Liver (tissue), 9 donors: Measurements from ENCODE around the gene FBXO28. TPM values are rescaled to one million over a fixed set of nuclear protein-coding genes. Genes with fewer than 3 reads are reported as not detected.

ENCODE experiments used
- DNase-seq: peaks from one replicate; pipeline ENCODE4 v3.0.0-alpha.2; 2017; ENCODE audit warnings: low spot score
- H3K27ac ChIP-seq, 2 donors: one replicate each; pipeline ENCODE4 v1.7.0; 2013; ENCODE audit warnings: inconsistent platforms in 2 of 2, low read length in 2 of 2, control low read depth in 1 of 2, low read depth in 1 of 2, mild to moderate bottlenecking in 1 of 2
- H3K27me3 ChIP-seq, 4 donors: one replicate each; pipeline versions ENCODE4 v1.6.1 to v1.7.0; 2013; ENCODE audit warnings: low read length in 3 of 4, inconsistent platforms in 1 of 4, mild to moderate bottlenecking in 1 of 4, moderate library complexity in 1 of 4; ENCODE audit not compliant: control insufficient read depth in 4 of 4, insufficient read depth in 4 of 4
- H3K36me3 ChIP-seq, 4 donors: one replicate each; pipeline versions ENCODE4 v1.6.1 to v1.7.0; 2013; ENCODE audit warnings: low read length in 3 of 4, mild to moderate bottlenecking in 3 of 4, low read depth in 1 of 4, moderate library complexity in 1 of 4; ENCODE audit not compliant: control insufficient read depth in 4 of 4, insufficient read depth in 3 of 4
- H3K4me1 ChIP-seq, 4 donors: one replicate each; pipeline versions ENCODE4 v1.6.1 to v1.7.0; 2013; ENCODE audit warnings: low read length in 3 of 4, mild to moderate bottlenecking in 3 of 4, moderate library complexity in 1 of 4; ENCODE audit not compliant: control insufficient read depth in 4 of 4, insufficient read depth in 4 of 4
- H3K4me3 ChIP-seq, 3 donors: one replicate each; pipeline versions ENCODE4 v1.6.1 to v1.7.0; 2013; ENCODE audit warnings: low read length in 3 of 3, control low read depth in 1 of 3, low read depth in 1 of 3, mild to moderate bottlenecking in 1 of 3
- H3K9ac ChIP-seq, 2 donors: one replicate each; pipeline ENCODE4 v1.7.0; 2013; ENCODE audit warnings: low read length in 2 of 2, mild to moderate bottlenecking in 2 of 2, moderate library complexity in 2 of 2, control low read depth in 1 of 2, low read depth in 1 of 2
- H3K9me3 ChIP-seq, 4 donors: one replicate each; pipeline versions ENCODE4 v1.6.1 to v1.7.0; 2013; ENCODE audit warnings: low read length in 3 of 4; ENCODE audit not compliant: control insufficient read depth in 4 of 4
- CTCF ChIP-seq: fragments of 150-350 bp; IDR thresholded peaks from 2 replicates; pipeline ENCODE4 v1.5.1; 2017; ENCODE audit warnings: improper control_type of control experiment, low read depth, low read length; ENCODE audit not compliant: missing input control
- EGR1 ChIP-seq, 2 donors: IDR thresholded peaks; 2 replicates each; pipeline ENCODE4 v1.6.1; 2016 to 2018; ENCODE audit warnings: antibody characterized with exemption in 2 of 2, low read depth in 2 of 2
- FOXA1 ChIP-seq: IDR thresholded peaks from 2 replicates; pipeline ENCODE4 v1.6.1; 2016; ENCODE audit warnings: antibody characterized with exemption
- FOXA2 ChIP-seq: IDR thresholded peaks from 2 replicates; pipeline ENCODE4 v1.6.1; 2016; ENCODE audit warnings: antibody characterized with exemption
- GABPA ChIP-seq, 2 donors: IDR thresholded peaks in 1 of 2; conservative IDR thresholded peaks in 1 of 2; 2 replicates each; pipeline ENCODE4 v1.6.1; 2016; ENCODE audit warnings: antibody characterized with exemption in 2 of 2, mild to moderate bottlenecking in 1 of 2, moderate library complexity in 1 of 2
- HNF4A ChIP-seq, 2 donors: conservative IDR thresholded peaks; 2 replicates each; pipeline ENCODE4 v1.6.1; 2016; ENCODE audit warnings: antibody characterized with exemption in 2 of 2, mild to moderate bottlenecking in 2 of 2
- HNF4G ChIP-seq: IDR thresholded peaks from 2 replicates; pipeline ENCODE4 v1.6.1; 2016; ENCODE audit warnings: antibody characterized with exemption
- JUND ChIP-seq, 2 donors: IDR thresholded peaks; 2 replicates each; pipeline ENCODE4 v1.6.1; 2016; ENCODE audit warnings: antibody characterized with exemption in 2 of 2
- MAX ChIP-seq: IDR thresholded peaks from 2 replicates; pipeline ENCODE4 v1.6.1; 2016; ENCODE audit warnings: antibody characterized with exemption
- NR2F2 ChIP-seq: IDR thresholded peaks from 2 replicates; pipeline ENCODE4 v1.6.1; 2016; ENCODE audit warnings: antibody characterized with exemption
- RAD21 ChIP-seq, 2 donors: IDR thresholded peaks; 2 replicates each; pipeline ENCODE4 v1.6.1; 2016; ENCODE audit warnings: antibody characterized with exemption in 2 of 2, mild to moderate bottlenecking in 2 of 2
- SP1 ChIP-seq: IDR thresholded peaks from 2 replicates; pipeline ENCODE4 v1.6.1; 2018; ENCODE audit warnings: antibody characterized with exemption, mild to moderate bottlenecking
- TAF1 ChIP-seq: conservative IDR thresholded peaks from 2 replicates; pipeline ENCODE4 v1.6.1; 2016; ENCODE audit warnings: antibody characterized with exemption, mild to moderate bottlenecking
- YY1 ChIP-seq: IDR thresholded peaks from 2 replicates; pipeline ENCODE4 v1.6.1; 2016; ENCODE audit warnings: antibody characterized with exemption, mild to moderate bottlenecking
- ZBTB33 ChIP-seq: IDR thresholded peaks from 2 replicates; pipeline ENCODE4 v1.6.1; 2016; ENCODE audit warnings: antibody characterized with exemption
- WGBS: extraction: QIAGEN DNeasy Blood & Tissue Kit; methylation state at CpG from one replicate; pipeline ENCODE4 v1.1.7; 2013; 5-methylcytosine and 5-hydroxymethylcytosine counted together
- polyA plus RNA-seq, 2 donors: library from polyadenylated mRNA; stranded (reverse) in 1 of 2; unstranded in 1 of 2; fragments of 200-250 nt in 1 of 2; fragments of >200 nt in 1 of 2; fragmentation: Nextera tagmentation in 1 of 2; extraction: Ambion mirVana in 1 of 2; gene quantifications; one replicate each; pipeline versions ENCODE4 v1.2.1 to v1.2.3, GENCODE V29; 2013 to 2015
- total RNA-seq, 2 donors: library from RNA; depleted of rRNA; stranded (reverse); fragments of >200 nt; gene quantifications; one replicate each; pipeline ENCODE4 v1.2.3, GENCODE V29; 2014
- TF ChIP-seq, protein P1 (sequence below): IDR thresholded peaks from 2 replicates; pipeline ENCODE4 v1.6.1; 2016; ENCODE audit warnings: antibody characterized with exemption
- donor health status: healthy.
- donor health status: healthy.
- donor health status: healthy.
- donor health status: healthy.
- donor health status: healthy.

Gene FBXO28
- total and polyA plus RNA-seq, 4 donors = 6.7 to 23.1 (median 13.1) TPM

DNA sequence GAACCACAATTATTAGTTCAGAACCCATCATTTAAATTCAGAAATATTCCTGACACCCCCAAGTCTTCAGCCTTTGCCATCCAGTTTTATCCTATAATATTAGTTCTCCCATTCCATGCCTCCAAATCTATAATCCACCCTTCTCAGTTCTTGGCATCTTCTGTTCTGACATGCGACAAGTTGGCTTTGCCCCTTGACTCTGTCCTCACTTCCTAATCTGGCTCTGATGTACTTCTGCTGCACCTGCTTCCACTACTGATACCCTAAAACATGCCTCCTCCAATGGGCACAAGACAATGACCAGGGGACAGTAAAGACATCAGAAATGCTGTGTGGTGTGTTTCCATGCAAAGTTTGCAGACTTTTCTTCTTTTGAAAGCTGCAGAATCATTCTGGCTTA is 17.1 kb upstream of the FBXO28 start:
- WGBS = 91% methylated on average over 1 of the region's 1 CpG
- no peak for TF ChIP-seq MAX
- TF ChIP-seq EGR1 (IDR thresholded peaks at IDR 0.05; ENCODE audit: low read depth in 2 of 2) = no peak
- no peak for TF ChIP-seq HNF4G
- no peak for TF ChIP-seq RAD21 (IDR thresholded peaks at IDR 0.05)
- no peak for TF ChIP-seq SP1
- TF ChIP-seq NR2F2 = no peak
- TF ChIP-seq JUND (IDR thresholded peaks at IDR 0.05) = no peak
- TF ChIP-seq, protein P1, sequence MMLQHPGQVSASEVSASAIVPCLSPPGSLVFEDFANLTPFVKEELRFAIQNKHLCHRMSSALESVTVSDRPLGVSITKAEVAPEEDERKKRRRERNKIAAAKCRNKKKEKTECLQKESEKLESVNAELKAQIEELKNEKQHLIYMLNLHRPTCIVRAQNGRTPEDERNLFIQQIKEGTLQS = no peak
- TF ChIP-seq GABPA (IDR thresholded peaks at IDR 0.05 in 1 of 2, conservative IDR thresholded peaks at IDR 0.05 in 1 of 2) = no peak
- TF ChIP-seq ZBTB33 = no peak
- TF ChIP-seq YY1 = no peak
- no peak for TF ChIP-seq FOXA2

DNA sequence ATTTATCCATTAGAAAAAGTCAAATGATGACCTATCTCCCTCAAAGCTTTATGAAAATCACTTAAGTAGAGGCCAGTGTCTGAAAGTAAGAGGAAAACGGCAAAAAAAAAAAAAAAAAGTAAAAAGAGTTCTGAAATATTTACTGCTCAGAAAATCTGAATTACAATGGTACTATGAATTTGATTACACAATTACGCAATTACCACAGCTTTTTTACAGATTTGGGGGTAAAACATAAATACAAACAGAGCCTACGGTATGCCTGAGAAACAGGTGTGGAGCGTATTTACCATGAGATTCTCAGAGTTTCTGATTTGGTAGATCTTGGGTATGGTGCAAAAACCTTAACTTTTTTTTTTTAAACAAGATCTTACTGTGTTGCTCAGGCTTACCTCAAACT is 15.9 kb upstream of the FBXO28 start:
- no peak for DNase-seq
- H3K9ac ChIP-seq = no peak overlapping the region
- WGBS = 89% methylated on average over 4 of the region's 4 CpGs
- no peaks in the 10 kb centered on the region for H3K27me3 ChIP-seq
- no peak overlapping the region for H3K4me3 ChIP-seq
- H3K27ac ChIP-seq = no peak overlapping the region
- H3K9me3 ChIP-seq = no peaks in the 10 kb centered on the region
- H3K4me1 ChIP-seq = no peaks in the 10 kb centered on the region
- H3K36me3 ChIP-seq = no peaks in the 10 kb centered on the region
- TF ChIP-seq FOXA2 = no peak
- no peak for TF ChIP-seq TAF1
- TF ChIP-seq, protein P1 = no peak
- TF ChIP-seq MAX = no peak
- no peak for TF ChIP-seq HNF4G
- no peak for TF ChIP-seq ZBTB33
- TF ChIP-seq HNF4A (conservative IDR thresholded peaks at IDR 0.05) = no peak
- TF ChIP-seq EGR1 (IDR thresholded peaks at IDR 0.05; ENCODE audit: low read depth in 2 of 2) = no peak
- TF ChIP-seq YY1 = no peak
- TF ChIP-seq CTCF = no peak
- no peak for TF ChIP-seq JUND (IDR thresholded peaks at IDR 0.05)
- no peak for TF ChIP-seq NR2F2
- no peak for TF ChIP-seq FOXA1

More for the DNA sequence above, 17.1 kb upstream of the FBXO28 start:
- Histone ChIP-seq H3K9ac (no peak overlapping the region), H3K27ac (no peak overlapping the region), H3K9me3 (no peaks in the 10 kb centered on the region), H3K4me1 (no peaks in the 10 kb centered on the region), H3K4me3 (no peak overlapping the region), H3K36me3 (no peaks in the 10 kb centered on the region), H3K27me3 (no peaks in the 10 kb centered on the region)
- no peak for DNase-seq
